Occipital lobe (tissue), 2 donors: ENCODE measurements around the gene AVL9. TPM values are rescaled to one million over a fixed set of nuclear protein-coding genes. Genes with fewer than 3 reads are reported as not detected.
"Not testable (repeated sequence)": the region's sequence is repeated elsewhere in the genome, so short reads cannot be mapped to it uniquely, and the experiment has no call there.

Experiments
- DNase-seq: peaks from one replicate; lab custom pipeline; 2025; lab: John Stamatoyannopoulos, UW
- total RNA-seq: library from RNA; depleted of rRNA; stranded (reverse); fragments of >200 nt; gene quantifications from one replicate; pipeline ENCODE4 v1.2.3, GENCODE V29; 2014

Gene AVL9
- 87.3 TPM for total RNA-seq

GRCh38 chr7:32495298-32496051 lies at the start of gene AVL9:
Gene AVL9 (plus strand): TSS chr7:32495489. CDS start chr7:32495710, 221 bp downstream.
- peak; percentile 98 for DNase-seq

DNA sequence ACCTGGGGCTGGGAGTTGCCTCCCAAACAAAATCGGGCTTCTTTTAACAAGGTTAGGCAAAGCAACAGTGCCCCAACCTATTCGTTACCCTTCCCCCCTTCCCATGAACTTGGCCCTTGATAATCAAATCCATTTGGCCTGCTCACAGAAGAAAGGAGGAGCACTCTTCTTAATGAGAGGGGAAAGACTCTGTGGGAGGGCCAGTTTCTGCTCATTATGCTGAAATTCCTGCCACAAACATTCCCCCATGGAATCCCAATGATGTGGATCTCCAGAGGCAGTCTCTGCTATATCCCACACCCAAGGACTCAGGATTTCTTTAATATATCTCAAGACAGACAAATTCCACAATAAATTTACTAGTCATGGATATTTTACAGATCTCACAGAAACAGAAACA lies 48.1 kb upstream of the AVL9 start:
- no peak for DNase-seq

GRCh38 chr7:32453341-32454011 lies 41.8 kb upstream of the AVL9 start:
- DNase-seq, result no peak

GRCh38 chr7:32458025-32458424 lies 37.3 kb upstream of the AVL9 start:
- no peak for DNase-seq

DNA sequence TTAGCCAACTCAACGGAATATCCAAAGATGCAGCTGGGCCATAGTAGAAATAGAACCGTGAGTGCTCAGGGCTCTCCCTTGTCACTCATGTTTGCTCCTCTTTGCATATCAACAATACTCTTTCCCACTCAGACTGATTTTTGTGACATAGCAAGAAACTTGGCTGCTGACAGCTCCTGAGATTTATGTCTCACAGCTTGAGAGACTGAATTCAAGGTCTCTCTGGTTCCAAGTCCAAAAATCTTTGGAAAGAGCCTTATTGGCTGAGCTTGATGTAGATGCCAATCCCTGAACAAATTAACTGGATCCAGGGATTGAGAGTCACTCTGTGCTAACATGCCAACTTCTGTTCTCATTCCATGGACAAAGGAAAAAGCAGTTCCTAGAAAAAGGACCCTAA lies 35.5 kb upstream of the AVL9 start:
- DNase-seq, result no peak

- DNase-seq, result no peak
Observed at GRCh38 chr7:32461484-32461883, 33.8 kb upstream of the AVL9 start.

- DNase-seq, result no peak
Observed at GRCh38 chr7:32462451-32462850, 32.8 kb upstream of the AVL9 start.

DNA sequence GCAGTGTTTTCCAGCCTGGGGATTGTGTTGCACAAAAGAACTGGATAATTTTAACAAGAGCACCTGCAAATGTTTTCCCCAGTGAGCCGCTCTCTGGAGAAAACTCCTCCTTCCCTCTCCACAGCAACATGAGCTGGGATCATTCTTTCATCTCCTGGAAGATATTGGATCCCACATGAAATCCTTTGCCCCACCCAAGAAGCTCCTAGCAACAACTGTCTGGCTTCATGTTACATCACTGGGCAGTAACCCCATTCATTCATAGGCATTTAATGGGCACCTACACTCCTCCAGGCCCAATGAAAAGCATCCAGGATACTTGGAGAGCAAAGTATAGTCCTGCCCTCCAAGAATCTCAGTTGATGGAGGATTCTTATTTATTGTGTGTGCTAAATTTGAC lies 32.3 kb upstream of the AVL9 start:
- DNase-seq, result no peak

DNA sequence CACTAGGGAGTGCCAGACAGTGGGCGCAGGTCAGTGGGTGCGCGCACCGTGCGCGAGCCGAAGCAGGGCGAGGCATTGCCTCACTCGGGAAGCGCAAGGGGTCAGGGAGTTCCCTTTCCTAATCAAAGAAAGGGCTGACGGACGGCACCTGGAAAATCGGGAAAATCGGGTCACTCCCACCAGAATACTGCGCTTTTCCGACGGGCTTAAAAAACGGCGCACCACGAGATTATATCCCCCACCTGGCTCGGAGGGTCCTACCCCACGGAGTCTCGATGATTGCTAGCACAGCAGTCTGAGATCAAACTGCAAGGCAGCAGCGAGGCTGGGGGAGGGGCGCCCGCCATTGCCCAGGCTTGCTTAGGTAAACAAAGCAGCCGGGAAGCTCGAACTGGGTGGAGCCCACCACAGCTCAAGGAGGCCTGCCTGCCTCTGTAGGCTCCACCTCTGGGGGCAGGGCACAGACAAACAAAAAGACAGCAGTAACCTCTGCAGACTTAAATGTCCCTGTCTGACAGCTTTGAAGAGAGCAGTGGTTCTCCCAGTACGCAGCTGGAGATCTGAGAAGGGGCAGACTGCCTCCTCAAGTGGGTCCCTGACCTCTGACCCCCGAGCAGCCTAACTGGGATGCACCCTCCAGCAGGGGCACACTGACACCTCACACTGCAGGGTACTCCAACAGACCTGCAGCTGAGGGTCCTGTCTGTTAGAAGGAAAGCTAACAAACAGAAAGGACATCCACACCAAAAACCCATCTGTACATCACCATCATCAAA lies 30.5 kb upstream of the AVL9 start:
- DNase-seq, result not testable (repeated sequence)

DNA sequence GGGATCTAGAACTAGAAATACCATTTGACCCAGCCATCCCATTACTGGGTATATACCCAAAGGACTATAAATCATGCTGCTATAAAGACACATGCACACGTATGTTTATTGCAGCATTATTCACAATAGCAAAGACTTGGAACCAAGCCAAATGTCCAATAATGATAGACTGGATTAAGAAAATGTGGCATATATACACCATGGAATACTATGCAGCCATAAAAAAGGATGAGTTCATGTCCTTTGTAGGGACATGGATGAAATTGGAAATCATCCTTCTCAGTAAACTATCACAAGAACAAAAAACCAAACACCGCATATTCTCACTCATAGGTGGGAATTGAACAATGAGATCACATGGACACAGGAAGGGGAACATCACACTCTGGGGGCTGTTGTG lies 25.3 kb upstream of the AVL9 start:
- not testable (repeated sequence) for DNase-seq

GRCh38 chr7:32470871-32471270 lies 24.4 kb upstream of the AVL9 start:
- no peak for DNase-seq

DNA sequence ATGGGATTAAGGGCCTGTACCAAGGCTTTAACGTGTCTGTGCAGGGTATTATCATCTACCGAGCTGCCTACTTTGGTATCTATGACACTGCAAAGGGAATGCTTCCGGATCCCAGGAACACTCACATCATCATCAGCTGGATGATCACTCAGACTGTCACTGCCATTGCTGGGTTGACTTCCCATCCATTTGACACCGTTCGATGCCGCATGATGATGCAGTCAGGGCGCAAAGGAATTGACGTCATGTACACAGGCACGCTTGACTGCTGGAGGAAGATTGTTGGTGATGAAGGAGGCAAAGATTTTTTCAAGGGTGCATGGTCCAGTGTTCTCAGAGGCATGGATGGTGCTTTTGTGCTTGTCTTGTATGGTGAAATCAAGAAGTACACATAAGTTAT lies 23.3 kb upstream of the AVL9 start:
- no peak for DNase-seq

DNA sequence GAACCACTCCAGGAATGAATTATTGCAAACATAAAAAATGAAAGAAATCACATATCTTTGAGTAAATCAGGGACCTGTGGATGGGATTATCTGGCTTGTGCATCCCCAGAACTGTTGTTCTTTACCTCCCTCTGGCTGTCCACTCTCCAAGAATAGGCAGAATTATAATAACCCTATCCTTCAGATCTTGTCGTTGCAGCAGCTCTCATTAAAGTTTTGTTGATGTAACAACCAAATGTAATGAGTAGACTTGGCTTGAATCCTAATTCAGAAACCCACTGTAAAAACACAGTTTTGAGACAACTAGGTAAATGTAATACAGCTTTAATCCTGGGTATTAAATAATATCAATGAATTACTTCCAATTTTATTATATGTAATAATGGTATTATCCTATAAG lies 21.3 kb upstream of the AVL9 start:
- DNase-seq, result no peak

DNA sequence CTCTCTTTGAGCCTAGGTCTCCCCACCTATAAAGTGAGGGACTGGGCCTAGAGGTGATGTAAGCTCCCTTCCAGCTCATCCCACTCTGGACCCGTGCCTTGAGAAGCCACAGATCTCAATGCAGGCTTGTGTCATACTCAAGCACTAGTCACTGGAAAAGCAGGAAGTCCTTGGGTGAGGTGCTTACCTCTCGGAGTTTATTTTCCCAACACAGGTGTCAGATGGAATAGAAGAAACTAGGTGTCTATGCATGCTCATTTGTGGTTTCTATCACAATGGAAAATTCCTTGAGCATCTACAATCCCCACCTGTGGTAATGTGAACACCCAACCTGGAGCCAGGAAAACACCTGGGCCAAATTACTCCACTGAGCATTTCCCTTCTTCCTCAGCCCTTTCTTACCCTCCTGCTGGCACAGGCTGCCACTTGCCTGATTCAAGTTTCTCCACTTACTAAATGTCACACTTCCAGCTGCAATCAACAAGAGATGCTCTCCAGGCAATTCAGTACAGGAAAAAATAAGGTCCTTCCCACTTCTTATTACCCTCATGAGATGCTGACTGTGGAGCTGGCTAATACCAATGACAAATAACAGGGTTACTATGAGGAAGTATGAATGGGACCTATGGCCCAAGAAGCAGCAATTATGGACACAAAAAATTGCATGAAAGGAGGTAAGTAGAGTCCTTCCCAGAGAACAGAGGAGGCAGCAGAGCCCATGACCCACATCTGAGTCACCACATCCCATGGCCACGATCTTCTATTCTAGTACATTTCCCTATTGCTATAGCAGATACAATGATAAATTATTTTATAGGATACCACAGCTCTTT lies 18.3 kb upstream of the AVL9 start:
- DNase-seq, result no peak

DNA sequence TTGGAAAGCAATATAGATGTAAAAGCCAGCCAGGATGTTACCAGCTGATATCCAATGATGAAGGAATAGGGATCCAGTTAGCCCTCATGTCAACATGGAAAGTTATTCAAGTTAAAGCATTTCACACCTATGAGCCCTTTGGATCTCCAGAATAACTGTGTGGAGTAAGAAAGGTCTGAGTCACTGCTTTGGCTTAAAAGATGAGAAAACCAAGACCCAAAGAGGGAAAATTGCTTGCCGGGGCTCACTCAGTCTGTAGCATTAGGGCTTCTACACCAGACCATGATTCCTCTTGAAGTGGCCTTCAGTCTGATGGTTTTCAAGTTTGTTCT lies 17.7 kb upstream of the AVL9 start:
- no peak for DNase-seq

- DNase-seq, result no peak
Observed at GRCh38 chr7:32479574-32480200, 15.6 kb upstream of the AVL9 start.

DNA sequence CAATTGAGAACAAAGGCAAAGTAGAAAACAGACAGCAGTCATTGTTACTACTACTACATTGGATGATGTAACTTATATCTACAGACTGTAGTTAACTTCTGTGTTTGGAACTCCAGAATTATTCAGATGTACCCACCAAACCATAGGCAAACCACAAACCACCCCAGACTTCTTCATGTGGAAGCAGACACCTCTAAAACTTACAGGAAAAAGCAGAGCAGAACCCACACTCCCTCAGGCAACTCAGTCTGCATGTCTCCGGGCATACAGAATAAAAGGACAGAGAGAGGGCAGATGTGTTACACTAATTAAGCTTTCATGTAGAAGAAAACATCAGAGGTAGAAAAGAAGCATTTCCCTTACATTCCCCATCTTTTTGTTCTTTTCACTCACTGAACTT lies 14.1 kb upstream of the AVL9 start:
- no peak for DNase-seq

DNA sequence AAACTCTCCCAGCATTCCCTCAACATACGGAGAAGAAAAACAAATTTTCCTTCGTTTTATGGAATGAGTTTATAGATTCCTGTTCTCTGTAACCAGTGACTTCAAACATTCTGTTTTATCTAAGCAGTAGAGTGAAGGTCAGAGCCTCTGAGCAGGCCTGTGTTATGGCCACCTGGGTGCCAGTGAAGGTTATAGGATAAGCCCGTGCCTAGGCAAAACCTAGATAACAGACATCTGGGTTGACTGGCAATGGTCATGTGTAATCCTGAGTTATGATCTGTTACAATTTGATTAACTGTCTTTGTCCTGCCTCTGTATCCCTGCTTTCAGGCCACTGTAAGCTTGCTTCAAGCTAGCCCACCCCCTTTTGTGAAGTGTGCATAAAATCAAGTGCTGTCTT lies 13.4 kb upstream of the AVL9 start:
- DNase-seq, result no peak

DNA sequence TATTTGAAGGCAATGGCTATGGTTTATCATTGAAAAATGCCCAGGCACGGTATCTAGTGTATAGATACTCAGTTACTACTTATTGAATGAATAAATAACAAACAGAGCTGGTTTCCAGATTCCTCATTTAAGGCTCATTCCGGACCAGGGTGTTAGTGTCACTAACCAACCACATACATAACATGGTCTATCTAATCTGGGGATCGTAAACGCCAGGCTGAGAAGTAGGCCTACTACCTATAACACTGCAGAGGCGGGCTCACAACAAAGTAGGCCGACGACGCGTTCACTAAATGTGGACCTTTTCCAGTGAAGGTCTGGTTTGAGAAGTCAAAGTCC lies 5.5 kb upstream of the AVL9 start:
- no peak for DNase-seq

GRCh38 chr7:32490127-32490796 lies 5.0 kb upstream of the AVL9 start, which contains the start of gene LSM5:
Gene LSM5 (minus strand): TSS chr7:32490380. CDS start chr7:32490365, 15 bp downstream.
- peak; percentile 87 for DNase-seq

GRCh38 chr7:32494946-32495297 lies 367 bp upstream of the AVL9 start:
- no peak for DNase-seq
